HG03060 (cell line): ENCODE results near the gene OR7E24.
"Not testable (repeated sequence)": the region's sequence is repeated elsewhere in the genome, so short reads cannot be mapped to it uniquely, and the experiment has no call there.

ENCODE experiments used
- ATAC-seq: cut with Tn5 transposase; IDR thresholded peaks from one replicate; pipeline ENCODE4 v1.9.1; 2021; ENCODE audit warnings: low read depth, moderate number of reproducible peaks; ENCODE audit not compliant: unreplicated experiment

The OR7E24 gene

GRCh38 chr19:9250630-9251029 lies at the start of gene OR7E24:
TSS of gene OR7E24 (plus strand) at chr19:9250930. CDS start at chr19:9251044, 114 bp downstream.
- no peak for ATAC-seq

- no peak for ATAC-seq
Measured at GRCh38 chr19:9205501-9206113, 45.1 kb upstream of the OR7E24 start.

- ATAC-seq: no peak
Measured at GRCh38 chr19:9219489-9219888, 31.2 kb upstream of the OR7E24 start, which contains the start of gene OR7D4. TSS of gene OR7D4 (minus strand) at chr19:9219589. CDS start at chr19:9214837, 4,752 bp downstream.

- no peak for ATAC-seq
Measured at GRCh38 chr19:9251236-9251635, 506 bp downstream of the OR7E24 start.

- ATAC-seq: not testable (repeated sequence)
Measured at GRCh38 chr19:9283485-9283884, 32.8 kb downstream of the OR7E24 start.

GRCh38 chr19:9289231-9289884 lies 38.6 kb downstream of the OR7E24 start:
- no peak for ATAC-seq

- no peak for ATAC-seq
Measured at GRCh38 chr19:9295411-9295849, 44.7 kb downstream of the OR7E24 start.

- no peak for ATAC-seq
Measured at GRCh38 chr19:9296336-9296735, 45.6 kb downstream of the OR7E24 start.
